IPS DF 4.7 (cell line): ENCODE data around the gene SLC36A3.
"Not testable (repeated sequence)": the region's sequence is repeated elsewhere in the genome, so short reads cannot be mapped to it uniquely, and the experiment has no call there.

Experiments
- DNase-seq: peaks from one replicate; pipeline ENCODE4 v3.0.0-alpha.2; 2013; ENCODE audit warnings: low spot score; ENCODE audit errors: extremely low read depth

SLC36A3 gene

DNA sequence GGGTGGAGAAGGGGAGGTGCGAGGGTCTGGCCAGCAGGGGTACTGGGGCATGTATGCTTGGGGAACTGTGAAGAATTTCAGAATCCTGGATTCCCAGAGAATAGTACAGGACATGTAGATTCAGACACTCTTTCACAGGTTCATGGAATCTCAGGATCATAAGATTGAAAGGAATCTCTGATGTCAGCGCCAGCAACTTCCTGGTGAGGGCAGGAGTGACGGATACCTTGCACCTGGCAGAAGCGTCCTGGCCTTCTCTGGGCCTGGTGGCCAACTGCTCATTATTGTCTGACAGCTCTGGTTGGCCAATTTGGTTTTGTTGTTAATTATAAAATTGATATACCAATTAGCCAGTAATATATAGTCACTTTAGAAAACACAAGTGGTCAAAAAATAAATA is 43.6 kb downstream of the SLC36A3 start:
- DNase-seq = no peak

DNA sequence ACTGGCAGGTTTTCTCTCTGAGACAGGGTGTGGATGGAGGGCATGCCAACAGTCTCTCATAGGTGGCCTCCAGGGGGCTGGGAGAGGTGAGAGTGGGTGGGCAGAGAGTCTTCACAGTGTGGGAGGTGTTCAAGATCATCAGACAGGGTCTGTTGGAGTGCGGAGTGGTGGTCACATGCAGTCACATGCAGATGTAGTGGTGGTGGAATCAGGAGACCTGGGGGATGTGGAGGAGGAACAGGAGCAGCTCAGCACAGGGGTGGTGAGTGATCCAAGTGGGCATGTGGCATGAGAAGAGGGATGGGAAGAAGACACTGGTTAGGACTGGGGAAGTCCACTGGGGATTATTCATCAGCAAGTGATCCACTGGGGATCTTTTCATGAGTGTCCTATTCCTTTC is 44.8 kb downstream of the SLC36A3 start:
- DNase-seq = no peak

DNA sequence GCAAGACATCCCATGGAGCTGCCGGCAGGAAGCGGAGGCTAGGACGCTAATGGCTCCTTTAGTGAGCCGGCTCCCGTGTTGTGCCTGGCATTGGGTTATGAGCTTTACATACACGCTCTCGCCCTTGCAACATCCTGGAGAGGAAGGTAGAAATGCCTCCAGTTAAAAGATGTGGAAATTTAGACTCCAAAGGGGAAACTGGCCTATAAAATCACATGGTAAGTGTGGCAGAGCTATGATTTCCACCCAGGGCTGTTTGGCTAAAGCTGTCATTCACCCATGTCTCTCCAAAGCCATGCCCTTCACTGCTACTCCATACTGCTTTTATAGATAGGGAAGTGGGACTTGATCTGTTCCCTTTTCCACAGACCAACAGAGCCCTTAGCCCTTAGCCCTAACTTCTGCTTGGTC is 45.4 kb downstream of the SLC36A3 start:
- no peak for DNase-seq

GRCh38 chr5:151257731-151258181 is 45.8 kb downstream of the SLC36A3 start:
- no peak for DNase-seq

- DNase-seq = no peak
Measured at GRCh38 chr5:151255621-151256286, 47.8 kb downstream of the SLC36A3 start.

DNA sequence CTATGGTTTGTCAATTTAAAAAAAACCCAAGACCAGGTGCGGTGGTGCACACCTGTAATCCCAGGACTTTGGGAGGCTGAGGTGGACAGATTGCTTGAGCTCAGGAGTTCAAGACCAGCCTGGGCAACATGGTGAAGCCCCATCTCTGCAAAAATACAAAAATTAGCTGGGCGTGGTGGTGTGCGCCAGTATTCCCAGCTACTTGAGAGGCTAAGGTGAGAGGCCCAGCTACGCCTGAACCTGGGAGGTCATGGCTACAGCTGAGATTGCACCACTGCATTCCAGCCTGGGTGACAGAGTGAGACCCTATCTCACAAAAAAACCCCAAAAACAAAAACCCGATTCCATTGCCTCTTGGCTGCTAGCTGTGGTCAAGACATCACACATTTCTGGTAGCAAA is 48.6 kb downstream of the SLC36A3 start:
- not testable (repeated sequence) for DNase-seq

GRCh38 chr5:151254556-151254955 is 49.0 kb downstream of the SLC36A3 start:
- no peak for DNase-seq

DNA sequence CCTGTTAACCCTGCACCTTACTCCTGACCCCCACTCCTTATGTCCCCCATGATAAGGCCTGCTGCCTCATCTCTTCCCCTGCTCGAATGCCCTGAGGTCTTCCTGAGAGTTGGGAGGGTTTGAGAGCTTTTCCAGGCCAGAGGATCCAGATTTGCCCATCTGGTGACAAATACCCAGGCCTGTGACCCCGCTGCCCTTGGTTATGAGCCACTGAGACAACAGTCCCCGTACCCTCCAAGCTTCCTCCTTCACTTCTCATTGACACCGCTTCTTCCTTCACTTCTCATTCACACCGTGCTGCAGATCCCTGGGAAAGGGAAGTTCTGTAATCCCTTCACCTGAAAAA is 50.0 kb downstream of the SLC36A3 start:
- no peak for DNase-seq

GRCh38 chr5:151252762-151253604 is 50.6 kb downstream of the SLC36A3 start, which contains the start of gene GM2A:
GM2A (plus strand) TSS chr5:151253185; CDS start chr5:151253217, 32 bp downstream.
- DNase-seq = peak; percentile 97

DNA sequence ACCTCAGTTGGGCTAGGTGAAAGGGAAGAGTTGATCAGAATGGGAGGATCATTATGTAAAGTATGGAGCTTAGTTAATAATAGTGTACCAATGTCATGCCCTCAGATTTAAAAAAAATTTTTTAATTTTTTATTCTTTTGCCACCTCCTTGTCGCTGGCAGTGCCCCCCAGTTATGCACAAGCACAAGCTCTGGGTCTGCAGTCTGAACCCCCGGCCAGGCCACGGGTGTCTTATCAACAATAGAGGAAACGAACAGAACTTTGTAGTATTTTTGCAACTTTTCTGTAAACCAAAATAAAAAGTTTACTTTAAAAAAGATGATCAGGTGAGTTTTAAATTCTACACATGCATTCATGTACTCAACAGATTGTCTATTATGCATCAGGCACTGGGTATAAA is 51.9 kb downstream of the SLC36A3 start:
- DNase-seq = no peak

- DNase-seq = no peak
Measured at GRCh38 chr5:151251001-151251551, 52.5 kb downstream of the SLC36A3 start.

DNA sequence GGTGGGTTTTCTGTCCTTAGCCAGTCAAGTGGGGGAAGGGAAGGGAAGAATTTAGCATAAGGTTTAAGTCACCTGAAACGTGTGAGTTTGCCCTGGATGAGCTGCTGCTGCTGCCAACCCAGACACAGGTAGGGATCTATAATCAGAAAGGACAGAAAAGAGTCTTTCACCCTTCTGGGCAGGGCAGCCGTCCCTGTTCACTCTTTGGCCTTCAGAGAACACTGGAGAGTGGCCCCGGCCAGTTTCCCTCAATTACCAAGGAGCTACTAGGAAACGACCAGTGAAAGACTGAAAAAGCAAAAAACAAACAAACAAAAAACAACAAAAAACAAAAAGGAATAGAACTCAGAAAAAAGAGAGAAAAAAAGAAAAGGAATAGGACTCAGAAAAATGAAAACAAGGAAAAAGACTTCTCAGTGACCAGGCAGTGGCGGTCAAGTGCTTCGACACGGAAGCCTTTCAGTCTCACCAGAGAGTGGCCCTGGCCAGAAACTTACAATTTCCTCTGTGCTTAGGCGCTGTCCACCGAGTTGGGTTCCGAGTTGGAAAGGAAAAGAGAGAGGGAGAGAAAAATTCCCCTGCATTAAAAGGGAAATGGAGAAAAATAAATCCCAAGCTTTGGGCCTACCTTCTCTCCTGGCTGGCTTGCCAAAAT is 53.1 kb downstream of the SLC36A3 start:
- no peak for DNase-seq

GRCh38 chr5:151249281-151249680 is 54.3 kb downstream of the SLC36A3 start:
- DNase-seq = no peak

GRCh38 chr5:151248651-151249050 is 54.9 kb downstream of the SLC36A3 start:
- no peak for DNase-seq

- no peak for DNase-seq
Measured at GRCh38 chr5:151245680-151246219, 57.8 kb downstream of the SLC36A3 start.

- DNase-seq = no peak
Measured at GRCh38 chr5:151244206-151244605, 59.4 kb downstream of the SLC36A3 start.

DNA sequence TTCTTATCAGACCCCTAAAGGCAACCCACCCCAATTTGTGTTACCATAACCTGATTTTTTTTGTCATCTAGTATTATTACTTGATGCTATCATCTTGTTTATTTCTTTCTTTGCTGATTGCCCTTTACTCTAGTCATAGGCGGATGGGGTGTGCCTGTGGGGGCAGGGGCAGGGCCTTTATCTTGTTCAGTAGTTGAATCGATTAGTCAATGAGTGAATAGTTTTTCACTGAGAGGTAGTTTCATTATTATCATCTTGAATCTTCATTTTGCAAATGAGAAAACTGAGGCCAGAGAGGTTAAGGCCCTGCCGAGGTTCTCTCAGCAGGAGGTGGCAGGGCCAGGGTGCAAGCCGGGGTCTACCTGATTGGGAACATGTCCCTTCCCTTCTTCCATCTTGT is 60.0 kb downstream of the SLC36A3 start:
- no peak for DNase-seq

DNA sequence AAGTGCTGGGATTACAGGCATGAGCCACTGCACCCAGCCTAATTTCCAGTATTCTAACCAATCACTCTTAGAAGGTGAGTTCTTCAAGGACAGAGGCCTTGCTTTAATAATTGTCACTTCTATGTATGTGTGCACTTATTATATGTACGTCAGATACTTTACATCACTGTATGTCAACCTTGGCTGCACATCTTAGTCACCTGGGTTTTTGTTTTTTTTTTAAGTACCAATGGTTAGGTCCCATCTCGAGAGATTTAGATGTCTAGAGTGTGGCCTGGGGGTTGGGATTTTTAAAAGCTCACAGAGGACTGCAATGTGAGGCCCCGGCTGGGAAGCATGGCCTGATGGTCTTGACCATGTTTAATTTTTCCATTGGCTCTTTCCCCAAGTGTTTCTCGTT is 60.4 kb downstream of the SLC36A3 start:
- no peak for DNase-seq

- no peak for DNase-seq
Measured at GRCh38 chr5:151240924-151241635, 62.5 kb downstream of the SLC36A3 start.

GRCh38 chr5:151240268-151240835 is 63.2 kb downstream of the SLC36A3 start:
- not testable (repeated sequence) for DNase-seq
